CD4-positive, alpha-beta T cell (primary cell): ENCODE measurements around the gene NOD1. TPM values are rescaled to one million over a fixed set of nuclear protein-coding genes. Genes with fewer than 3 reads are reported as not detected.

Source experiments
- ATAC-seq: fragments of 200-7000 bp; cut with Tn5 transposase; one replicate; pipeline ENCODE4 v1.10.0; 2022; ENCODE audit warnings: mild to moderate bottlenecking; ENCODE audit not compliant: poor library complexity
- CTCF ChIA-PET: fragments of 350-600 bp; sonication (Branson Sonifier 250); formaldehyde crosslinking; loops from one replicate; lab custom pipeline; 2021; ENCODE audit warnings: antibody characterized with exemption, inconsistent platforms; lab: Charles Lee
- POLR2A ChIA-PET: fragments of 350-600 bp; sonication (Branson Sonifier 250); formaldehyde crosslinking; loops from one replicate; lab custom pipeline; 2021; ENCODE audit warnings: antibody characterized with exemption, inconsistent platforms; lab: Charles Lee
- DNase-seq, 14 experiments: peaks; one replicate each; pipeline ENCODE4 v3.0.0-alpha.2; 2013 to 2020; ENCODE audit warnings: mixed read lengths in 2 of 14
- H3K27ac ChIP-seq, 2 donors: one replicate each; pipeline versions ENCODE4 v1.5.1 to v1.7.0; 2013; ENCODE audit warnings: low read length in 2 of 2, low read depth in 1 of 2, mild to moderate bottlenecking in 1 of 2
- H3K27me3 ChIP-seq, 2 experiments: 1 replicate in 1 of 2; 2 replicates in 1 of 2; pipeline versions ENCODE4 v1.6.1 to v1.7.0; 2013; ENCODE audit warnings: low read length in 2 of 2, control low read depth in 1 of 2, mild to moderate bottlenecking in 1 of 2, moderate library complexity in 1 of 2; ENCODE audit not compliant: insufficient read depth in 2 of 2, control insufficient read depth in 1 of 2
- H3K36me3 ChIP-seq: one replicate; pipeline ENCODE4 v1.6.1; 2013; ENCODE audit warnings: low read length, control low read depth; ENCODE audit not compliant: insufficient read depth
- H3K4me1 ChIP-seq: one replicate; pipeline ENCODE4 v1.6.1; 2013; ENCODE audit warnings: low read length, control low read depth; ENCODE audit not compliant: insufficient read depth
- H3K4me3 ChIP-seq: one replicate; pipeline ENCODE4 v1.5.1; 2013; ENCODE audit warnings: mild to moderate bottlenecking, low read length, moderate library complexity
- H3K9me3 ChIP-seq, 2 experiments: 1 replicate in 1 of 2; 2 replicates in 1 of 2; pipeline versions ENCODE4 v1.6.1 to v1.7.0; 2013; ENCODE audit warnings: low read length in 2 of 2, mild to moderate bottlenecking in 2 of 2, control low read depth in 1 of 2, moderate library complexity in 1 of 2; ENCODE audit not compliant: control insufficient read depth in 1 of 2, insufficient read depth in 1 of 2
- H3K27ac Mint-ChIP-seq: one replicate; pipeline ENCODE4 v1.8.0; 2020; ENCODE audit warnings: mixed read lengths
- H3K27me3 Mint-ChIP-seq: one replicate; pipeline ENCODE4 v1.8.0; 2021; ENCODE audit warnings: mixed read lengths
- H3K36me3 Mint-ChIP-seq: one replicate; pipeline ENCODE4 v1.8.0; 2021; ENCODE audit warnings: low read depth, mixed read lengths
- H3K4me1 Mint-ChIP-seq: one replicate; pipeline ENCODE4 v1.8.0; 2021; ENCODE audit warnings: low read depth, mixed read lengths
- H3K4me3 Mint-ChIP-seq: one replicate; pipeline ENCODE4 v1.8.0; 2020; ENCODE audit warnings: mild to moderate bottlenecking, mixed read lengths
- H3K9me3 Mint-ChIP-seq: one replicate; pipeline ENCODE4 v1.8.0; 2020; ENCODE audit warnings: mixed read lengths
- CTCF ChIP-seq: fragments of 200-600 bp; IDR thresholded peaks from one replicate; pipeline ENCODE4 v1.8.0; 2022; ENCODE audit warnings: antibody characterized with exemption, mild to moderate bottlenecking
- intact Hi-C, 2 experiments: fragments of 100-400 bp; cut with DNase I in 1 of 2; cut with micrococcal nuclease in 1 of 2; formaldehyde crosslinking; loops; one replicate each; pipeline versions ENCODE4 v1.15.1 to v1.9.0; 2023 to 2025; cut with DNase I, micrococcal nuclease
- total RNA-seq, 174 experiments: library from RNA in 2 of 174; stranded (reverse) in 2 of 174; gene quantifications; one replicate each; pipeline ENCODE4 v1.2.3 and lab custom pipeline; 2021 to 2026

NOD1 gene
- total RNA-seq, 2 experiments from 2014 or later, result 11.6 to 12.6 TPM

- TF ChIP-seq CTCF, result no peak
- CTCF ChIA-PET, result no interaction called here
- Mint-ChIP-seq H3K9me3 (no peaks in the 10 kb centered on the region), H3K27me3 (no peaks in the 10 kb centered on the region), H3K36me3 (no peaks in the 10 kb centered on the region), H3K27ac (no peak overlapping the region), H3K4me3 (no peak overlapping the region), H3K4me1 (no peaks in the 10 kb centered on the region)
- POLR2A ChIA-PET, result no interaction called here
- Histone ChIP-seq H3K27ac (no peak overlapping the region), H3K4me1 (no peaks in the 10 kb centered on the region), H3K9me3 (no peaks in the 10 kb centered on the region), H3K4me3 (no peak overlapping the region), H3K27me3 (no peaks in the 10 kb centered on the region), H3K36me3 (no peaks in the 10 kb centered on the region)
- ATAC-seq (no peak), DNase-seq (no peak)
- intact Hi-C loops, result no loop called here
Measured at GRCh38 chr7:30396389-30396788, 82.2 kb downstream of the NOD1 start.

GRCh38 chr7:30395676-30396075 lies 82.9 kb downstream of the NOD1 start:
- no peaks in the 10 kb centered on the region for H3K4me1 Mint-ChIP-seq
- CTCF ChIA-PET, result no interaction called here
- no peaks in the 10 kb centered on the region for H3K36me3 ChIP-seq
- intact Hi-C loops, result no loop called here
- DNase-seq (no peak), ATAC-seq (no peak)
- H3K27ac Mint-ChIP-seq, result no peak overlapping the region
- H3K4me3 Mint-ChIP-seq, result no peak overlapping the region
- H3K9me3 Mint-ChIP-seq, result no peaks in the 10 kb centered on the region
- no peak for TF ChIP-seq CTCF
- H3K36me3 Mint-ChIP-seq, result no peaks in the 10 kb centered on the region
- H3K4me1 ChIP-seq, result no peaks in the 10 kb centered on the region
- no peaks in the 10 kb centered on the region for H3K27me3 Mint-ChIP-seq
- H3K4me3 ChIP-seq, result no peak overlapping the region
- POLR2A ChIA-PET, result no interaction called here
- no peaks in the 10 kb centered on the region for H3K9me3 ChIP-seq
- H3K27me3 ChIP-seq, result no peaks in the 10 kb centered on the region
- no peak overlapping the region for H3K27ac ChIP-seq

DNA sequence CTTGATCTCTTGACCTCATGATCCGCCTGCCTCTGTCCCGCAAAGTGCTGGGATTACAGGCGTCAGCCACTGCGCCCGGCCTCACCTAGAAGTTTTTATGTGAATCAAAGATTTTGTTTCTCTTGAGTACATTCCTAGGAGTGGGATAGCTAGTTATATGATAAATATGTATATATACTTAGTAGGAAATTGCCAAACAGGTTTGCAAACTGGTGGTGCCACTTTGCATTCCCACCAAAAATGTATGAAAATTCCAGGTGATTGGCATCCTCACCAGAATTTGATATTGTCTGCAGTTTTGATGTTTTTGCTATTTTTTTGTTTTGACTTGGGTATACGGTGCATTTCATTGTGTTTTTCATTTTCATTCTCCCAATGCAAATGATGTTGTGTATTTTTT lies 86.8 kb downstream of the NOD1 start:
- Mint-ChIP-seq H3K27ac (no peak overlapping the region), H3K4me1 (no peaks in the 10 kb centered on the region), H3K4me3 (no peak overlapping the region), H3K9me3 (no peaks in the 10 kb centered on the region), H3K27me3 (no peaks in the 10 kb centered on the region), H3K36me3 (no peaks in the 10 kb centered on the region)
- Histone ChIP-seq H3K4me3 (no peak overlapping the region), H3K36me3 (no peaks in the 10 kb centered on the region), H3K9me3 (no peaks in the 10 kb centered on the region), H3K27ac (no peak overlapping the region), H3K4me1 (no peaks in the 10 kb centered on the region), H3K27me3 (no peaks in the 10 kb centered on the region)
- ChIA-PET POLR2A (no interaction called here), CTCF (no interaction called here)
- intact Hi-C loops, result no loop called here
- DNase-seq, result no peak
- ATAC-seq, result no peak
- TF ChIP-seq CTCF, result no peak
